NCI-H2029 (cell line): ENCODE results near the gene SGTA.
"Not testable (repeated sequence)": the region's sequence is repeated elsewhere in the genome, so short reads cannot be mapped to it uniquely, and the experiment has no call there.

Experiments used
- DNase-seq: peaks from one replicate; lab custom pipeline; 2025; lab: John Stamatoyannopoulos, UW

The SGTA gene

DNA sequence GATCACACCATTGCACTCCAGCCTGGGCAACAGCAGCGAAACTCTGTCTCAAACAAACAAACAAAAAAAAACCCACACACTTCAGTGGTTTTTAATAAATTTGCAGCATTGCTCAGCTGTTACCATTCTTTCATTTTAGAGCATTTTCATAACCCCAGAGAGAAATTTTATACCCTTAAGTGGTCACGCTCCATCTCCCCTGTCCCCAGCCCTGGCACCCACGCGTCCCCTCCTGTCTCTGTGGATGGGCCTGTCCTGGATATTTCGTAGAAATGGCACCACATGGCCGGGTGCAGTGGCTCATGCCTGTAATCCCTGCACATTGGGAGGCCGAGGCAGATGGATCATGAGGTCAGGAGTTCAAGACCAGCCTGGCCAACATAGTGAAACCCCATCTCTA lies 10.1 kb upstream of the SGTA start:
- DNase-seq: no peak

GRCh38 chr19:2792666-2793065 lies 9.6 kb upstream of the SGTA start:
- not testable (repeated sequence) for DNase-seq

- no peak for DNase-seq
Measured at GRCh38 chr19:2791876-2792275, 8.8 kb upstream of the SGTA start.

DNA sequence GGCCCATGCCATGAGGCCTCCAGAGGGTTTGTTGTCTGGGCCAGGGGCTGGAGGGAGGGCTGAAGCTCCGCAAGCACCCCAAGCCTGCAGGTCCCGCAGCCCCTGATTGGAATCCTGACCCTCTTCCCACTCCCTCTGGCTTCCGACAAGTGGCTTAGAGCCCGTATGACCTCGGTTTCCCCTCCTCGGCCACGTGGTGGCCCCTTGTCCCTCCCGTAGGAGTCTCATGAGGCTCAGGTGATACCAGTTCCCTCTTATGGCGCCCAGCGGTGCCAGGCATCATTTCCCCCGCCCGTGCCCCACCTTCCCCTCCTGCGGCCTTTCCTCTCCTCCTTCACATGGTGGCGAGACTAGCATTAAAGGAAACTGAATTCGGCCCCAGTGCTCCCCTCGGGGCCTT lies 8.4 kb upstream of the SGTA start:
- no peak for DNase-seq

DNA sequence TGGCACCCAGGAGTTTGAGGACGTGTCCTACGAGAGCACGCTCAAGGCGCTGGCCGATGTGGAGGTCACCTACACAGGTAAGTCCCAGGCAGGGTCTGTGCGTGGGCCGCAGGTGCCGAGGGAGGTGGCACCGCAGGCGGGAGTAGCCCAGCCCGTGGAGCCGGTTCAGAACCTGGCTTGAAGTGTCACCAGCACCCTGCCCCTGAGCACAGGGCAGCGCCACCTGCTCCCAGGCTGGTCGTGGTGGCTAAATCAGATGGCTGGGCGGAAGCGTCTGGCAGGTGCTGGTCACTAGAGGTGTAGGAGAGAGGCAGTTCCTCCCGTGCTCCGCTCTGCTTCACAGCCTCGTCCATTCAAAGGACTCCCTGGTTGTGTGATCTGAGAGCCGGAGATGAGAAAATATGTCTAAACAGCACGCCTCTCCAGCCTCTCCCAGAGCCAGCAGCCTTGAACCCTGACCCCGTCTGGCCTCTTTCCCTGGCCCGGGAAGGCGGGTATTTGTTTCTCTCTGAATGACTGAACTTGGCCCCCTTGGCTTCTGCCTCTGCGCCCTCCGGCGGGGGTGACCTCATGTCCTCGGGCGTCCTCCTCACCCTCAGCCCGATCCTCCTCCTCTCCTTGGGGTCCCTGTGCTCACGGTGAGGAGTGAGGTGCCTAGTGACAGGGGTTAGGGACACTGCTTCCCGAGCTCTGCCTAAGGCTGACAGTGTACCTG lies 7.6 kb upstream of the SGTA start:
- DNase-seq: no peak

- DNase-seq: no peak
Measured at GRCh38 chr19:2790194-2790556, 7.1 kb upstream of the SGTA start.

GRCh38 chr19:2788237-2788636 lies 5.2 kb upstream of the SGTA start:
- DNase-seq: no peak

- no peak for DNase-seq
Measured at GRCh38 chr19:2787115-2787514, 4.0 kb upstream of the SGTA start.

DNA sequence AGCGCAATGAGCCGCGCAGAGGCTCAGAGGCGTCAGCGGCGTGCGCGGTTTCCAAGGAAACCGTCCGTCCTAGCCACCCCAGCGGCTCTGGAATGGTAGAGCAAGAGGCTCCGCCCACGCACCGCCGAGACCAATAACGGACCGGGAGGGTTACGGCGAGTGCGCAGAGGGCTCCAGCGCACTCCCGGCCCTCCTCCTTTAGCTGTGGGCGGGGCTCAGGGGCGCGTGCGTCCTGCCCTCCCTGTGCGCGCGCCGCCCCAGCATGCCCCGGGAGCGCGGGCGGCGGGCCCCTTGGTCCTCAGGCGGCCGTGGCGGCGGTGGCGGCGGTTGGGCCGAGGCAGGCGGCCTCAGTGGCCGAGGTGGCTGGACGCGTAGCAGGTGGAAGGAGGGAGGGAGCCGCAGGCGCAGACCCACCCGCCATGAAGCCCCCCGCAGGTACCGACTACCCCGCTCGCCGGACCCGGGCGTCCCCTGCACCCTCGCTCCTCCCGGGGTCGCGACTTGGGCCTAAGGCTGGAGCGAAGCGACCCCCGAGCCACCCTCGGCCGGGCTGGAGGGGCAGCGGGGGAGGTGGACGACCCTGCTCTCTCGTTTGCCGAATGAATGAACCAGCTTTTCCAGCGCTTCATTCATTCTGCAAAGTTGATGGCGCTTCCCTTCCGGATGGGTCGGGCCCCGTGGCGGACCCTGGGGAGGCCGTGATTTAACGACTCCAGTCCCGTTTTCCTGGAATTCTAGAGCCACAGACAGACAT lies 2.3 kb upstream of the SGTA start, which contains the start of gene THOP1:
Gene THOP1 (plus strand): TSS at position 260 of the 754 bp plus-strand sequence. CDS start 160 bp downstream, at position 420.
- DNase-seq: peak; percentile 99

- DNase-seq: no peak
Measured at GRCh38 chr19:2783781-2784145, 690 bp upstream of the SGTA start.

- DNase-seq: no peak
Measured at GRCh38 chr19:2782329-2782935, 641 bp downstream of the SGTA start.

- no peak for DNase-seq
Measured at GRCh38 chr19:2780284-2780683, 2.8 kb downstream of the SGTA start.

- DNase-seq: no peak
Measured at GRCh38 chr19:2779121-2779740, 3.8 kb downstream of the SGTA start.

GRCh38 chr19:2777952-2778683 lies 5.0 kb downstream of the SGTA start:
- no peak for DNase-seq

DNA sequence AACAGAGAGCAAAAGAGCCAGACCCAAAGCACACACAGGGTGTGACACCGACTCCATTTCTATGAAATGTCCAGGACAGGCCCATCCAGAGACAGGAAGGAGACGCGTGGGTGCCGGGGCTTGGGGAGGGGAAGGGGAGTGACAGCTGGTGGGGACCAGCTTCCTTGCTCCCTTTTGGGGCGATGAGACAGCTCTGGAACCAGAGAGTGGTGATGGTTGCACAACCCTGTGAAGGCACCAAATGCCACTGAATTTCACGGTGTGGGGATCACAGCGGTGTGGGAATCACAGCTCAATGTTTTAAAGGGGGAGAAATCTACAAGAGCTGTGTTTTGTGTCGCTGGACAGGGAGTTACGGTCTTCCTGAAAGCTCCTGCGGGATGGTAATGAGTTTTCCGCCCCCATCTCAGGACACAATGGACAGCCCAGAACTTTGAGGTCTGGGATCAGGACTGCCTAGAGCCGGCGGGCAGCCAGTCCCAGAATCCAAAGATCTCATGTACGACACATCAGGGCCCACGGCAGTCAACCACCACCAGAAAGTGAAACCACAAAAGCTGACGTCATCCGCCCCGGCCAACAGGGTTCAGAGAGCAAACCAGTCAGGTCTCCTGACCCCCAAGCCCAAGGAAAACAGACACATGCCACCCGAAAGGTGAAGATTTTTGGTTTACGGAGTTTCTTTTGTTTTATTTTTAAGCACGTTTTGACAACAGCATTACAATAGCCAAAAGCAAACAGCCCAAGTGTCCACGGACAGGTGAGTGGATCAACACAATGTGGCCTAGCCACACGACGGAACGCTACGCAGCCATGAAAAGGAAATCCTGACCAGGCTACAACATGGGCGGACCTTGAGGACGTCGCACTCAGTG lies 7.3 kb downstream of the SGTA start:
- no peak for DNase-seq

- no peak for DNase-seq
Measured at GRCh38 chr19:2774953-2775555, 8.0 kb downstream of the SGTA start.

GRCh38 chr19:2774083-2774679 lies 8.9 kb downstream of the SGTA start:
- no peak for DNase-seq

GRCh38 chr19:2771786-2772674 lies 11.0 kb downstream of the SGTA start:
- no peak for DNase-seq
